HG03571 (cell line): Measurements from ENCODE around the gene FN1.
"Not testable (repeated sequence)": the region's sequence is repeated elsewhere in the genome, so short reads cannot be mapped to it uniquely, and the experiment has no call there.

Experiments
- ATAC-seq: cut with Tn5 transposase; IDR thresholded peaks from one replicate; pipeline ENCODE4 v1.9.1; 2021; ENCODE audit not compliant: unreplicated experiment

FN1 gene

DNA sequence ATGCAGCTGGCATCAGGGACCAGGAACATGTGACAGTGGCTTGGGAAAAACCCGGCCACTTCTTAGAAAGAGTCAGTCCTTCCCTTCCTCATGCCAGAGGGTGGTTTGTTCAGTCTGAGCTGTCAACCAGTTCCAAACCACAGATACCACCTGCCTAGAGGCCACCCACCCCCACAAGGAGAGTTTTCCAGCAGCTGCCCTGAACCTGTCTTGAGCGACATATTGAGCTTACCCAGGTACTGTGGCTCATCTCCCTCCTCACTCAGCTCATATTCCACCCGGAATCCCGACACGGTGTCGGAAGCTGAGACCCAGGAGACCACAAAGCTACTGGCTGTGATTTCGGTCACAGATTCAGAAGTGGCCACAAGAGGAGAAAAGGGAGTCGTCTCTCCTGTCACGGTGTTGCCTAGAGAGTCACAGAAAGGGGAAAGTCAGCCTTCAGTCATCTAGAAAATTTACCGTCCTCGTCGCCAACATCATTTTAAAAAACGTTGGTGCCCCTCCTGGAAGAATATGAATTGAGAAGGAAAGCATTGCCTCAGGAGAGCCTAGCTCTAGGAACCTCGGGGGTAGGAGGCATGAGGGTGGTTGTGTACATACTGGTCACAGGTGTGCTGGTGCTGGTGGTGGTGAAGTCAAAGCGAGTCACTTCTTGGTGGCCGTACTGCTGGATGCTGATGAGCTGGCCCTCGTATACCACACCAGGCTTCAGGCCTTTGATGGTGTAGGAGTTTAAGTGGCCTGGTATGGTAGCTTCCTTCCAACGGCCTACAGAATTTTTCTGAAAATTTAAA, 26.3 kb downstream of the FN1 start:
- ATAC-seq: no peak

DNA sequence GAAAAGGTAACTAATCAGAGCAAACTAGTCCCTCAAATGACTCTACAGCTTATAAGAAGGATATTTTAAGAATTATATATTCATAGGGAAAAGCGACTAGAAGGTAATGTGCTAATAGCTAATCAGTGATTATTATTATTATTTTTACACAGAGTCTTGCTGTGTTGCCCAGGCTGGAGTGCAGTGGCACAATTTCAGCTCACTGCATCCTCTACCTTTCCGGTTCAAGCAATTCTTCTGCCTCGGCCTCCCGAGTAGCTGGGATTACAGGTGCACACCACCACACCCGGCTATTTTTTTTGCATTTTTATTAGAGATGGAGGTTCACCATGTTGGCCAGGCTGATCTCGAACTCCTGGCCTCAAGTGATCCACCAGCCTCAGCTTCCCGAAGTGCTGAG, 27.4 kb downstream of the FN1 start:
- ATAC-seq: not testable (repeated sequence)

DNA sequence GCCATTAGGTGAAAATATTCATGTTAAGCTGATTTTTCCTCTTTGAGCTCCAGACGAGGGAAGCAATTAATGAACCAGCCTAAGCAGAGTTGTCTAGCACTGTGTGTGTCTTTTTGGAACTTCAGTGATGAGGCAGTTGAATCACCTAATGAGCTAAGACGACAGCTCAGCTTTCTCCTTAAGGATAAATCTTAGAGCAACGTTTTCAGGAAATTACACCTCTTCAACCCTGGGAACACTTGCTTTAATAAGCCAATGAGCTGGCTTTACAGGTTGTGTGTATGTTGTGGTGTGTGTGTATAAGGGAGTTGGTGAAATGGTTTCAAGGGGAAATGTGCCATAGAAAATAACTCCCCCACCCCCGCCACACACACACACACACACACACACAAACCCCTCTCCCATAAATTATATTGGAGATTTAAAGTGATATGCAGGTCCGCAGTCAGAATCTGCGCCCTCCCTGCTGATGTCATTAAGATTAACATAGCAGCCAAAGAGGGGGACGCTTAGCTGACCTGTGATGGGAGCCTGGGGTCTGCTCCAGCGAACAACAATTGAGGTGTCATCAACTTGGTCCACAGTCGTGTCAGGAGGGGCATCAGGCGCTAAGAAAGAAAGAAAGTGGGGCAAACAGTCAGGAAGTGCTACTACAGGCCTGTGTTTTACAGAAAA, 28.1 kb downstream of the FN1 start:
- no peak for ATAC-seq

DNA sequence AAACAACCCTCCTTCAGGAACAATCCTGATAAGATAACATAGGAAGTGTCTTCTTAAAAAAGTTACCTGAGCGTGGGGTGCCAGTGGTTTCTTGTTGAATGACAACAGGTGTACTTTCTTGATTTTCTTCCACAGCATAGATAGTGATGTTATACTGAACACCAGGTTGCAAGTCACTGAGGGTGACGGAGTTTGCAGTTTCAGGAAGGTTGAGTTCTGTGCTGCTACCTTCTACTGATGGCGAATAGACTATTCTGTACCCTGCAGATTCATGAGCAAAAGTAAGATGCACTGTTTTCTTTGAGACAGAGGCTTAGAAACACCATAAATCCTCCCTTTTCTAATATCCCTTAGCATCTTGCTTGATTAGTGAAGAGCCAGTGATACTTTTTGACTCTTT, 28.8 kb downstream of the FN1 start:
- no peak for ATAC-seq

DNA sequence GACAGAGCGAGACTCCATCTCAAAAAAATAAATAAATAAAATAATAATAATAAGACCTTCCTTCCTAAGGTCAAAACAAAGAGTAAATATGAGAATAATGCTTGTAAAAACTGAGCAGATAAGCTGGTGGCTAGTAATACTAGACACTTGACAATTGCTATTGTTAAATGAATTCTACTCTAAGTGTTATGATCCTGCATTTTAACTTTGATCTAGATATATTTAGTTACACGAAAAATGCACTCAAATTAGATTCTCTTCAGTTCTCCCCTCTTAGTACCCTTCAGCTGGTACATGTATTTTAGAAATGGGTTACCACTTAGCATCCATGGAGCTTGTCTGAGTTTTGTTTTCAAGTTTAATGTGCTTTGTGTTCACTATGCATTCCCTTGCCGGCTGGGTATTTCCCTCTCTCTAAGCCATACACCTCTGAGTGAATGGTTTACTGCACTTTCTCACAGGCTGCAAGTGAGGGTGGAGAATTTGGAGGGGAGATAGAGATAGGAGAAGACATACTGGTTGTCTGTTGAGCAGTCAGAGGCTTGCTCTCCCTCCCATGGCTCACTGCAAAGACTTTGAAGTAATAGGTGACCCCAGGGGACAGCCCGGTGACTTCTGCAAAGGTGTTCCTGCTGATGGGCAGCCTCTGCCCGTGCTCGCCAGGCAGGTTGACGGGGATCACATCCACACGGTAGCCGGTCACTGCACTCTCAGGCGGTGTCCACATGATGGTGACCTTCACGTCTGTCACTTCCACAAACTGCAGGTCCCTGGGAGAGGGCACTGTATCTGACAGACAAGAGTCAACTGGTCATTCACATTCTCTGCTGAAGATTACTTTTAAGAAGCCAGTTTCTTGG, 29.9 kb downstream of the FN1 start:
- ATAC-seq: no peak

DNA sequence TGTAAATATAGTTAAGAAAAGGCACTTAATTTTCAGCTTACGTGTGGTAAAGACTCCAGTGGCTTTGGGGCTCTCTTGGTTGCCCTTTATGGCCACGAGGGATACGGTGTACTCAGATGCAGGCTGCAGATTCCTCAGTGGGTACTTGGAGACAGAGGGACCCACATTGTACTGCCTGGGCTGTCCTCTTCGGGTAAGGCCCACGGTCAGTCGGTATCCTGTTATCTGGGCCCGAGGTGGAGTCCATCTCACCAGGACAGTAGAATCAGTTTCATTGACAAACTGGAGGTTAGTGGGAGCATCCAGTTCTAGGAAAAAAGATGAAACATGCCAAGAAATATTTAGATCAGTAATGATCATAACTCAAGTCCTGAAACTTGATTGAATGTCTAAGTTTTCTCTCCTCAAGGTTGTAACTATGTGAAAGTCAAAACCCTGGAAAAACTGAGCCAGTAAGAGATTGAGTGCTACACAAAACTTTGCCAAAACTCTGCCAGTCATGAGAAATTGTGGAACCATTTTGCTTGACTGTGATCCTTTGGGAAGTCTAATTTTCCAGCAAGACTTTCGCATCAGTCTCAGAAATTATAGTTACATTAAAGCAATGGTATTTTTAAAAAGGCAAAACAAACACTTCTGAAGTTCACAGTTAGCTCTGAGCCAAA, 31.4 kb downstream of the FN1 start:
- no peak for ATAC-seq

DNA sequence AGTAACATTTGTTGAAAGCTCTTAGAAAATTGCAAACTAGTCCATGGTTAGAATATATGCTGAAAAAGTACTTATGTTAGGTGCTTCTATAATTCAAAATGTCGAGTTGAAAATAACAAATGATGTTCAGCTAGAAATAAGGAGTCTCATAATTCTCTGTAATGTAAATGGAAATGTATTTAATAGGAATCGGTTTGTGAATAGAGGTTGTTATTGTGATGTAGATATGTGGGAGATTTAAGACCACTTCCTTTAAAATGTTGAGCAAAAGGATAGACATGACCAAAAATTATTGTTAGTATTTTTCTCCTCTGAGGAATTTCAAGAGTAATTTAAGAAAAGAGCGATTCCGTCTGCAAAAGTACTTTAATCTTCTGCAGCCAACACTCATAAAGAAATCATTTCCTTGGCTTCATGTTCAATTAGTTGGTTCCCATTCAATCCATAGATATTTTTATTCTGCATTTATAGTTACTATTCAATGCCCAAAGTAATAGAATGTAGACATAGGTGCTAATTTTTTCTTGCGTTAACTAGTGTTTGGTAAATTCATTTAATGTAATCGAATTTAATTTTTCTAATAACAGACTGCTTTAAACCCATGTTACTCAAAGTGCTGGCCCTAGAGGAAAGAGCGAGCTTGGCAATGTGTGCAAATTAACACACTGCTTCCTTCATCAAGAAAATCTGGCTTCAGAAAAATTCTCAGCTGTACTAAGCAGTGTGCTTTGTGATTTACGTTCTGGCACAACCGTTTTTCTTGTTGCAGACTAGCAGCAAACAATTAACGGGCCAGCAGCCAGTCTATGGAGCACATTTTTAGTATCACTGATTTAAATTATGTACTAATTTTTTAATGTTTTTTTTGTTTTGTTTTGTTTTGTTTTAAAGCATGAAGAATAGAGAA, 32.2 kb downstream of the FN1 start:
- no peak for ATAC-seq

DNA sequence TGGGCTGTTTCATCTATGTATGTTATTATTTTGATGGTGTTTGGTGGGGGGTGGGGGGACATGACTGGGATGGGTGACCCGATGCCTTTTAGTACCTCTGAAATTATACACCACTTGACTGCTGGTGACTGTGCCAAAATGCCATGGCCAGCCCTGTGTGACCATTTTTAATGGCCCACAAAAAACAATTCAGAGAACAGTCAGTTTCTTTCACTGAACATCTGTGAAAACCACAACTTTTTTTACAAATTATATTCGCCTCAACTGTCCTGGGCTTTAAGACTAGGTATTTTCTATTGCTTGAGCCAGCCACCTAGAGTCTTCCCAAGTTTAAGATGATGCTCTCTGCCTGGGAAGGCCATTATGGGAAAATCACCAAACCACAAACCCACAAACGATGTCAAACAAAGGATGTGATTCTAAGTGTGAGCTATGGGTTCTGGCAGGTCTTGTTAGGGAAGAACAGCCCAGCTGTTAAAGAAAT, 33.9 kb downstream of the FN1 start:
- ATAC-seq: no peak

DNA sequence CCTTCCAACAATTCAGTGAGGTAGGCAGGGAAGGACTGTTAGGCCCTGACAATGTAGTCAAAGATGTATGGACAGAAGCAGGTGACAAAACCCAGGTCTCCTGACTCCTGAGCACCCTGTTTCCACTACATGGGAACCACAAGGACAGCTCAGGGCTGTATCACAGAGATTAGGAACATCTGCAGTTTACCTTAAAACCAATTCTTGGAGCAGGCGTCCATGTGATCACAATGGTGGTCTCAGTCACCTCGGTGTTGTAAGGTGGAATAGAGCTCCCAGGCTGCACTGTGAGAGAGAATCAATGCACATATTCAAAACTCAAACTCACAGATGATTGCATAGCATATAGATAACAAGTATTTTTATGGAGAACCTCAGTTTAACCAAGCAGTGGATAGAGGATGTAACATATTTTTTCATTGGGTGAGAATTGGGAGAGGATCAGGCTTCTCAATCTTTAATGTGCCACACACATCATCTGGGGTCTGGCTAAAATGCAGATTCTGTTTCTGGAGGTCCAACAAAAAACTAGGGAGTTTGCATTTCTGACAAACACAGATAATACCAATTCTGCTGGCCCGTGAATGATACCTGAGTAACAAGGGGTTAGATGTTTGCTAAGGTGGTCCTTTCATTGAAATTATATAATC, 36.7 kb downstream of the FN1 start:
- no peak for ATAC-seq

DNA sequence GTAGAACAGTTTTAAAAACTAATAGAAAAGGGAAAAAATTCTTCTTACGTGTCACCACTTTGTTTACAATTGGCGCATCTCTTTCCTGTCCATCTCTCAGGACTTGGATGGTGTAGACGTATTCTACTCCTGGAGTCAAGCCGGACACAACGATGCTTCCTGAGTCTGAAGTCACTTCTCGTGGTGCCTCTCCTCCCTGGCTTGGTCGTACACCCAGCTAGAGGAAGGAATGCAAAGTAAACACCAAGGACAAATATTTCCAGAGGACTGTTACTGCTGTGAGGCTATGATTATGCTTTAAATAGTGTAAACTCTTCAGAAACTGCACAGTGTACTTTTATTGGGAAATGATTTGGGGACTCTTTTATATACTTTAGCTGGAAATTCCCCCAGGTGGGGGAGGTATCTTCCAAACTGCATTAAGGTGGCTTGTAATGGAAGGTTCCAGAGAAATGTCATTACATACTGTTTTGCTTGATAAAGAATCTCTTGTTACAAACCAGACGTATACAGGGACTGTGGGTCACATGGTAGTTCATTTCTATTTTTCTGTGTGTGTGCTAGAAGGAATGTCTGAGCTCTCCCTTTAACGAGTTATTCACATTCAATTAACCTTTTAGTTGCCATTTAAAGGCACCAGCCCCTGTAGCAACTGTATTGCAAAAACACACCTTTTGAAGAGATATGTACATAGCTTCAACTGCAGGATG, 38.1 kb downstream of the FN1 start:
- no peak for ATAC-seq

DNA sequence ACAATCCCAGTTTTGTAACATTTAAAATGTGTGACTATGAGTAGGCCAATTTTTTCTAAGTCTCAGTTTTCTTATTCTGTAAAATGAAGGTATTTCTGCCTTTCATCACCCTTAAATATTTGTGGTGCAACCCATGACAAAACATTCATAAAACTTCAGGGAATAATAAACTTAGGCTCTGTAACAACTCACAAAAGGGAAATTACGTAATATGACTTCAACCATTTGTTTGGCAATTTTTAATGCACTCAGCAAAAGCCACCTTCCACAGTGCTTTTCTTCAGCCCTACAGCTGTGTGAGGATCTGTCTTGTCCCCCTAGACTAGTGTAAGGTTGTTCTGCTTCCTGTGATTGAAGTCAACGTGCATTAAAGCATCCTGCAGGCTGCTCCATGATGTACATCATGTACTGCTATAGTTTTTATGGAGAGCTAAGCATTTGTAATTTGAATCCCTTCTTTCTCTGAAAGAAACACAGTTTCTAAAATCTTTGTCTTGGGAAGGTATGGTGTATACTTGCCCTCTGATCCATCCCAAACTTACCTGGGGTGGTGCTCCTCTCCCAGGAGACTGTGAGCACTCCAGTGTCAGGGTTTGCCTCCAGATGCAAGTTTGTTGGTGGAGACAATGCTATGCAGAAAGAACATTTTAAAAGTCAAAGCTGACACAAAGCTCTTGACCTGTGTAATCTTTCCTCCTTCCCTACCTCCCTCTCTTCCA, 39.1 kb downstream of the FN1 start:
- ATAC-seq: no peak

DNA sequence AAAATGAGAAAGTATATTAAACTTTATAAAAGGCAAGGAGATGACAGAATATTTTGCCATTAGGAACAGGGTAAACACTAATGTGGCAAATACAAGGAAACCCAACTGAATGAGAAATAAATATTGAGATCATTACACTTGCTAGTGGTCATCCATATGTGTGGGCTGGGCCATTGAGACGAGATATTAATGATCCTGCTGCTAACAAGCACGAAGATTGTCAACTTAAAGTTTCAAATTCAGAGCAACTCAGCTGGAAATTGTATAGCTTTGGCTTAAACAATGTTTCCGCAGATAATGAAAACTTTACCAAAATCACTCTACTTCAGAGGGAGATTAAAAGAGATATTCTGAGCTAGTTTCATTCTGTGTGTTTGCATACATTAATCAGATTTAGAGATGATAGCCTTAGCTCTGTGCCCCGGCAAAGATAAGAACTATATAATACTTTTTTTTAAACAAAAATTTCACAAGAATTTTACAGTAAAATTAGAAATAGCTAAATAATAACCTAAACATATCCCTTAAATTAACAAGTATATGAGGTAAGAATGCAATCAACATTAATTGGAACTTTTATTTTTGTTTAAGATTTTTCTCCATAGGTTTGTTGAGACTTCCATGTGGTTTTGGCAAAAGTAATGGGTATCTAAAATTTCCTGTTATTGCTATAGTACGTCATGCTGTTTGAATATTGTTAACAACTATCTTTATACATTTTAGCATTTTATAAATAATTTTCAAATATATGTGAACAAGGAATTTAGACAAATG, 40.0 kb downstream of the FN1 start:
- ATAC-seq: no peak

DNA sequence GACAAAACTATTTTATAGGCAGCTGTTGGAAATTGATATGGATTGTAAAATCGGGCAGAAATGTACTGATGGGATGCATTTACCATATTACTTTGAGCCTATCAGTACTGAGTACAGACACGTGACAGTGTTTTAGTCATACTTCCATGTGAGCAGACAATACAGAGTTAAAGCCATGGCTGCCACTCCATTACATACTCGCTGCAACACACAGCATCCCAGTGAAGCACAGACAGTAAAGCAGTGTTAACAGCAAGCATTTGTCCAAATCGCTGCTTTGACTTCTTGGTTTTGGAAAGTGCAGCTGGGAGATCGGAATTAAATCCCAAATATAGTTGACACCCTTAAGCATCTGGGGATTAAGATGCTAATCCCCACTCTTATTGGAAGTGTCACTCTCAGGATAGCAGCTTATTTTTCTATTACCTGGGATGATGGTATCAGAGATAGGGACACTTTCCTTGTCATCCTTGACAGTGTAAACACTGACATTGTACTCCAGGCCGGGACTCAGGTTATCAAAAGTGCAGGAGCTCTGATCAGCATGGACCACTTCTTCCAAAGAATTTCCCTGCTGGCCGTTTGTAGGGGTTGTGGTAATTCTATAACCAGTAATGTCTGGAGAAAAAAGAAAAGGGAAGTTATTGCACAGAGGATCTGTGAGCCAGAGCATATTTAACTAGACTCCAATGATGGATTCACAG, 41.6 kb downstream of the FN1 start:
- no peak for ATAC-seq

DNA sequence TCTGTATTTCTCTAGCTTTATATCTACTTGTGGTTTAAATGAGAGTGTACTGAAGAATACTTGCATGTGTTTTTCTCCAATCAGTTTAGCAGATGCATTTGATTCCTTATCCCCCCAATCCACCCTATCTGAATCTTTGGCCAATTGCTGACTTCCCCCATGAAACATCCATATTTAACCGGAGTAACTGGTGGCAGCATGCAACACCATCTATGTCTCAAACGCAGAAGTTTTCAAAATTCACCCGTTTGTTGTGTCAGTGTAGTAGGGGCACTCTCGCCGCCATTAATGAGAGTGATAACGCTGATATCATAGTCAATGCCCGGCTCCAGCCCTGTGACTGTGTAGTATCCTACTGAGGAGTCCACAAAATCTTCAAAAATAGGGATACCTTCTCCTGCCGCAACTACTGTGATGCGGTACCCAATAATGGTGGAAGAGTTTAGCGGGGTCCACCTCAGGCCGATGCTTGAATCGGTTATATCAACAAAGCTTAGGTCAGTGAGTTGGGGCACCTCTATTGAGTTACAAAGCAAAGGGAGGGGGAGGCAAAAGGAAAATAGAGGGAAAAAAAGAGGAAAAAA, 43.1 kb downstream of the FN1 start:
- ATAC-seq: no peak

DNA sequence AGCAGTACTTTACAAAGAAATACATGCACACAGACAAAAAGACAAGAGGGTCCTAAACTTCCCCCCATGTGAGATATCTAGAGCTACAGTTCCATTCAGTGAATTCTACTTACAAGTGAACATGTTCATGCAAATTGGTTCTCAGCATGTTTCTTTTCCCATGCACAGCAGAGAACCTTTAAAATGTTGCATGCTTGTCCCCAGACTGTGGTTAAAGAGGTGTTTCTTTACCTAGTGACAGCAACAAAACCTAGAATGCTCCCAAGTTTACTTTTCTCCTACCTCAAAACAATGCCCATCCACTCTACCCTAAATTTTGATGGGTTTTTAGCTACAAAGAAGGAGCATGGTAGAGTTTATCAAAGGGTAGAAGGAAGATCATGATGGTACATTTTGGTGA, 43.7 kb downstream of the FN1 start:
- ATAC-seq: no peak

DNA sequence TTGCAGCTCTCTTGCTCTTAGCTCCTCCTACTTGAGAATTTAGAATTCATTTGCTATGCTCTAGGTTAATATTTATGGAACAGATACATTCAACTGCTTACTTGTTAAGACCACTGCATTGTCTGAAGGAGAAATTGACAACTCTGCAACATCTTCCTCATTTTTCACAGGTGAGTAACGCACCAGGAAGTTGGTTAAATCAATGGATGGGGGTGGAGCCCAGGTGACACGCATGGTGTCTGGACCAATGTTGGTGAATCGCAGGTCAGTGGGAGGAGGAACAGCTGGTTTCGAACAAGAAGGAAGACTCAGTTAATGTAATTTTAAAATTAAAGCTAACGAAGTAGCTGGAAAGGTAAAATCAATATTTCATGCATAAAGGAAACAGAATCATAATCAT, 44.3 kb downstream of the FN1 start:
- no peak for ATAC-seq

DNA sequence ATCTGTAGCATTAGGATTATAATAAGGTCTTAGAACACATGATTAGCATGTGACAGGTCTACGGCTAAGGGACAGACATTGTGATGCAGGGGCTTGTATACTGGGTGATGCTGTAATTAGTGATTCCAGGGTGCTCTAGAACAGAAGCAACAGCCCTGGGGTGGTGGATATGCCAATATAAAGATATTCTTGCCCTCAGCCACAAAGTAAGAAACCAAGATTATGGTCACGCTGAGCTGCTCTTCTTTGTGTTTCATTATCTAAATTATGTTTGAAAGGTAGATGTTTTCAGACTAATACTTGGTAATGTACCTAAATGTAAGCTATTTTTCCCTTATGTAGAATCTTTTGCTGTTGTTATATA, 45.3 kb downstream of the FN1 start:
- ATAC-seq: no peak
